ENCODE measurements around the gene OR51E1.

- TF ChIP-seq CTCF (IDR thresholded peaks at IDR 0.05) (no peak), POLR2A (IDR thresholded peaks at IDR 0.05) (no peak), POLR2AphosphoS5 (IDR thresholded peaks at IDR 0.05) (no peak), EP300 (IDR thresholded peaks at IDR 0.05) (no peak)
Observed at GRCh38 chr11:4644233-4644632, 451 bp downstream of the OR51E1 start.
